ENCODE data around the gene CRPPA.

- TF ChIP-seq, protein P1, sequence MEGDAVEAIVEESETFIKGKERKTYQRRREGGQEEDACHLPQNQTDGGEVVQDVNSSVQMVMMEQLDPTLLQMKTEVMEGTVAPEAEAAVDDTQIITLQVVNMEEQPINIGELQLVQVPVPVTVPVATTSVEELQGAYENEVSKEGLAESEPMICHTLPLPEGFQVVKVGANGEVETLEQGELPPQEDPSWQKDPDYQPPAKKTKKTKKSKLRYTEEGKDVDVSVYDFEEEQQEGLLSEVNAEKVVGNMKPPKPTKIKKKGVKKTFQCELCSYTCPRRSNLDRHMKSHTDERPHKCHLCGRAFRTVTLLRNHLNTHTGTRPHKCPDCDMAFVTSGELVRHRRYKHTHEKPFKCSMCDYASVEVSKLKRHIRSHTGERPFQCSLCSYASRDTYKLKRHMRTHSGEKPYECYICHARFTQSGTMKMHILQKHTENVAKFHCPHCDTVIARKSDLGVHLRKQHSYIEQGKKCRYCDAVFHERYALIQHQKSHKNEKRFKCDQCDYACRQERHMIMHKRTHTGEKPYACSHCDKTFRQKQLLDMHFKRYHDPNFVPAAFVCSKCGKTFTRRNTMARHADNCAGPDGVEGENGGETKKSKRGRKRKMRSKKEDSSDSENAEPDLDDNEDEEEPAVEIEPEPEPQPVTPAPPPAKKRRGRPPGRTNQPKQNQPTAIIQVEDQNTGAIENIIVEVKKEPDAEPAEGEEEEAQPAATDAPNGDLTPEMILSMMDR (conservative IDR thresholded peaks at IDR 0.05 in 1 of 2, IDR thresholded peaks at IDR 0.05 in 1 of 2; ENCODE audit: extremely low read depth in 1 of 2, insufficient read depth in 1 of 2, low read depth in 1 of 2, low read length in 2 of 2), result no peak
- TF ChIP-seq EZH2 (IDR thresholded peaks at IDR 0.05; ENCODE audit: borderline replicate concordance, low read length), result no peak
Observed at GRCh38 chr7:16463949-16464715, 42.8 kb upstream of the CRPPA start.

All from mammary epithelial cell (primary cell).